ENCODE results near the gene PSD.
"Not testable (repeated sequence)": the region's sequence is repeated elsewhere in the genome, so short reads cannot be mapped to it uniquely, and the experiment has no call there.

PSD gene

GRCh38 chr10:102418622-102419268 is at the start of gene PSD:
TSS of gene PSD (minus strand) at chr10:102418785. CDS start at chr10:102417038, 1,747 bp downstream.
- peak; percentile 81 for DNase-seq (ENCODE audit: low spot score)

- DNase-seq (ENCODE audit: low spot score): no peak
These were observed 49.4 kb upstream of the PSD start for GRCh38 chr10:102467971-102468438.

DNA sequence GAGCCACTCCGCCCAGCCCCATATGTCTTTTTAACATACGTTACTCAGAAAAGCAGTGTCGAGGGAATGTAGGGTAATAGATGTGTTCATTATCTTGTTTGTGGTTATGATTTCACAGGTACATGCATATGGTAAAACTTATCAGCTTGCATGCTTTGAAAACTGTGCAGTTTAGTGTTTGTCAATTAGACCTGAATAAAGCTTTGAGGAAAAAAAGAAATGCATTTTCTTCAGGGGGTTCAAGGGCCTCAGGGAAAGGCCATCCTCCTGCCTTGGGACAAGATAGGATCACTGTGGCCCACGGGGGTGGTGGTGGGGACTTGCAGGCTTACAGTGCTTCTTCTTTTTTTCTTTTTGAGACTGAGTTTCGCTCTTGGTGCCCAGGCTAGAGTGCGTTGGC is 48.7 kb upstream of the PSD start:
- no peak for DNase-seq (ENCODE audit: low spot score)

DNA sequence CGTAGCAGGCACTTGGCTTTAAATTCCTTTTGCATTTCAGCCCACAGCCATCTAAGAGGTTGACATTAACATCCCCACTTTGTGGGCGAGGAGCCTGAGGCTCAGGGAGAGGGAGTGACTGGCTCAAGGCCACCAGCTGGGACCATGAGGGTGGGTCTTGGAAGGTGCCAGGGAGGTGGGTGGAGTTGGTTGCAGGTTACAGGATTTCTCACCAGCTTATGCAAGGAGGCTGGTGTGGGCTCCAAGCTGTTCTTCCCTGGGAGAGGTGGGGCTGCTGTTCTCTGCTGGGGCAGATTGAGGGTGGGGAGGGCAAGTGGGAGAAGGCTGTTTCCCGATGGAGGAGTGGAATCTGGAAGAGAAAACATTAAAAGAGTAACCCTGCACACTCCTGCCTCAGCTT is 46.9 kb upstream of the PSD start:
- DNase-seq (ENCODE audit: low spot score): no peak

- no peak for DNase-seq (ENCODE audit: low spot score)
These were observed 45.4 kb upstream of the PSD start for GRCh38 chr10:102463983-102464382.

DNA sequence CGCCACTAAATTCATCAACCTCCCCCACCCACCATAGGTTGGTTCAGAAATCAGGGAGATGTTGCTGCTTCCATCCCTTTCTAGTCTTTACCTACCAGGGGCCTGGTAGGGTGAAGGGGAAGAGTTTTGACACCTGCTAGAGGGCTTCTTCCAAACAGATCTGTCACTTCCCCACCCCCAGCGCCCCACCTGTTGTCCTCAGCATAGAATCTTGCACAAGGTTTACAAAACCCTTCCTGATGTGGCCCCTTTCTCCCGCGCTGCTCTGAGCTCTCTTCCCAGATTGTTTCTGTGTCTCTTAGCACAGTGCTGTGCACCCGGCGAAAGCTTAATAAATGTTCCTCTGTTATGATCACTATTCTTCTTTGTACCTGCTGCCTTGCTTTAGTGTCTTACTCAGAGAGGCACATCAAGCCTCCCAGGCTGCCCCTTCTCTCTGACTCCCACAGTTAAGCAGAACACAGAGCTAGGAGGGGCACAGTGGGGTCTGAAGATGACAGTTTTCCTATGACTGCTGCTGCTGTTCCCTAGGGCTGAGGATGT is 44.0 kb upstream of the PSD start:
- no peak for DNase-seq (ENCODE audit: low spot score)

DNA sequence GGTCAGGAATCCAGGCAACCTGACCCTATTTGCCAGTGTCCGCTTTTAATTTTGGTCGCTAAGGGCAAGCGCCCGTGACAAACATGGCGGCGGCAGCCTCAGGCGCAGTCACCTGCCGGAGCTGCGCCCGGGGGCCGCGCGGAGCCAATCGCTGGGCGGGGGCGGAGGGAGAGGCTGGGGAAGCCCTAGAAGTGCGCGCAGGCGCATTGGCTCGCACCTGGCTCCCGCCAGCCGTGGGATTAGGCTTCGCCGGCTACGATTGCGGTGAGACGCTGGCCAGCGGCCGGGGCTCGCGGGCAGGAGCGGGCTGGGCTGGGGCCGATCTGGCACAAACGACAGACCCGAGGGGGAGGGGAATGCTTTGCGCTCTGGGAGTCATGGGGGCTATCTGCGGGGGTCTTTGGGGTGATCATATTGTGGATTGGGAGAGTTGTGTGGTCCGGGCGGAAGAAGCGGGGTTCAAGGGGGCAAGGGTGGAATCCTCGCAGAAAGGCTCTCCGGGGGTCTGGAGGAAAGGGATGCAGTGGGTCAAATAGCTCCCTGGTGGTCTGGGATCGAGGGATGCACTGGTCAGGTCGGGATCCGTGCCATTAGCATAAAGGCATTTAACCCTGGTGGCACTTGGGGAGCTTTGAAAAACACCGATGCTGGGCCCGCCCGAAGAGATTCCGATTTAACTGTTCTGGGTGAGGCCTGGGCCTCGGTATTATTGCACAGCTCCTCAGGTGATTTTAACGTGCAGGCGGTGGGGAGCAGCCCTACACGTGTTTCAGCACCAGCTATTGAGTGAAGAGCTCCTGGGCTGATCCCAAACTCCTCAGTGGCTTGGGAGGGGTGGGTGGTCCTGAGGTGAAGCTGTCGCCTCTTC is 42.8 kb upstream of the PSD start:
- DNase-seq (ENCODE audit: low spot score): peak; percentile 96

- no peak for DNase-seq (ENCODE audit: low spot score)
These were observed 42.2 kb upstream of the PSD start for GRCh38 chr10:102460836-102461186.

DNA sequence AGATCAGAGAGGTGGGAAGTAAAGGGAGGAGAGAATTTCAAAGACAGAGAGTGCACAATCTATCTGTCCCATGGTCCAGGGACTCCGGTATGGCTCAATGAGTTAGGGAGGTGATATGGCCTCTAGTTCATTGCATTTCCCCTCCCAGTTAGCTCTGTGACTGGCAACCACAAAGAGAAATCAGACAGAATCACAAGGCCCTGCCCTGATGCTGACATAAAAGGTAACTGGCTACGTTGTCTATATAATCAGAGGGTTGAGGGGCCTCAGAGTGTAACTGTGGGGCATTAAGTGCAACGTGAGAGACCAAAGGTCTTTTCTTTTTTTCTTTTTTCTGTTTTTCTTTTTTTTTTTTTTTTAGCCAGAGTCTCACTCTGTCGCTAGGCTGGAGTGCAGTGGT is 40.1 kb upstream of the PSD start:
- no peak for DNase-seq (ENCODE audit: low spot score)

- no peak for DNase-seq (ENCODE audit: low spot score)
These were observed 39.1 kb upstream of the PSD start for GRCh38 chr10:102457591-102458150.

DNA sequence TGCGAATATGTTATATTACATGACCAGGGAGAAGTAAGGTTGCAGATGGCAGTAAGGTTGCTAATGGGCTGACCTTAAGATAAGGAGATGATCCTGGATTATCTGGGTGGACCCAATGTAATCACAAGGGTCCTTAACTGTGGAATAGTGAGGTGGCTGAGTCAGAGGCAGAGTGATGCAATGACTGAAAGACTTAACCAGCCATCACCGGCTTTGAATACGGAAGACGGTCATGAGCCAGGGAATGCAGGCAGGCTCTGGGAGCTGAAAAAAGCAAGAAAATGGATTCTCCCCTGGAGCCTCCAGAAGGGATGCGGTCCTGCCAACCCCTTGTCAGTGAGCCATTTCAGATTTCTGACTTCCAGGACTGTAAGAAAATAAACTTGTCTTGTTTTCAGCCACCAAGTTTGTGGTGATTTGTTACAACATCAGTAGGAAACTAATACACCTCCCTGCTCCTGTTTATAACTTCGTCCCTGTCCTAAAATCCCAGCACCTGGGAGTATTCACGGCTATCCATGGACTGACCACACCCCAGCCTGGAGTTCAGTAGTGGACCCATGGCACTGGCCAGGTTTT is 37.4 kb upstream of the PSD start:
- DNase-seq (ENCODE audit: low spot score): no peak

- not testable (repeated sequence) for DNase-seq (ENCODE audit: low spot score)
These were observed 36.3 kb upstream of the PSD start for GRCh38 chr10:102454662-102455487.

GRCh38 chr10:102453502-102453901 is 34.9 kb upstream of the PSD start:
- no peak for DNase-seq (ENCODE audit: low spot score)

- no peak for DNase-seq (ENCODE audit: low spot score)
These were observed 34.2 kb upstream of the PSD start for GRCh38 chr10:102452672-102453340.

DNA sequence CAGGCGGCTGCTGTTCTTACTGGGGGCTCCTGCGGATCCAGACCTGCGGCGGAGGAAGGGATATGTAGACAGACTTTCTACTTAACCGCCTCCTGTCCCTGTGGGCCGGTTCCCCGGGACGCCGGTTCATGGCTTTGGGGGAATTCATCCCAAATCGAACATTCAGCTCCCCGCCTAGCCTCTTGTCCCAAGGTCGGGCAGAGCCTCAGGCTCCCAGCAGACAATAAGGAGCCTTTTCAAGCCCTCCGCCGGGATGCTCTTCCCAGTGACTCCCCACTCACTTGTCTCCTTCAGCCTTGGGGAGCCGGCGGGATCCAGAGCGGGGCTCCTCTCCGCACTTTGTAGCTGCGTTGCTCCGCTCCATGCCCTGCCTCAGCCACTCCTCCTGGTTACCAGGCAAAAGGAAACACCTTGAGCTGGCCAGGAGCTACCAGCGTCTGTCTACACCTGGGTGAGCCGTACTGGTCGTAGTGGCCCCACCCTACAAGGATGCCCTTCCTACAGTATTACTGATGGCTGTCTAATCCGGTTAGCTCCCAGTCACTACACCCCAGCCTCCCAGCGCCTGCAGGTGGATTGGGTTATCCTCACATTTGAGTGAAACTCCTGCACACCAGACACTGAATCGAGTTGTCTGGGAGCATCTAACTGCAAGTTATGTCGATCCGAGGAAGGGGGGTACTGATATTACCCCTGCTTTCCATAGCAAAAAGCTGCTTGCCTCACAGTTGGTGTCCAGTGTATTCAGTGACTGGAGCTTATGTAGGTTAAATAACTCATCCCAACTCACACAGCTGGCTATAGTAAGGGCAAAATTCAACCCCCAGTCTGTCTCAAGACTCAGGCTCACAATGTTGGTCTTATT is 32.8 kb upstream of the PSD start, which contains the start of gene C10orf95:
C10orf95 (minus strand) TSS at position 439 of the 865 bp plus-strand sequence. CDS start 450 bp downstream, outside the sequence.
- no peak for DNase-seq (ENCODE audit: low spot score)

- DNase-seq (ENCODE audit: low spot score): peak; percentile 80
These were observed 32.0 kb upstream of the PSD start for GRCh38 chr10:102450374-102451104.

DNA sequence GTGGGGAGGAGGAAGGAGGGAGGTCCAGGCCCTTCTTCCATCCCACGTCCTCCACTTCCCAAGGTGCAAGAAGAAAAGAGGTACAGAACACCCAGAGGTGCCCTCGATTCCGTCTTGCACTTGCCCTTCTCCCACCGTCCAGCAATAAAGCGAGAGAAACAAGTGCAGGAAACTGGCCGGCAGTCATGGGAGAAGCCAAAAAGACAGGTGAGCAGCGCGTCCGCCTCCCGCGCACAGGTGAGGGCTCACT is 31.5 kb upstream of the PSD start:
- DNase-seq (ENCODE audit: low spot score): no peak

- peak; percentile 67 for DNase-seq (ENCODE audit: low spot score)
These were observed 30.9 kb upstream of the PSD start for GRCh38 chr10:102449321-102450123.

DNA sequence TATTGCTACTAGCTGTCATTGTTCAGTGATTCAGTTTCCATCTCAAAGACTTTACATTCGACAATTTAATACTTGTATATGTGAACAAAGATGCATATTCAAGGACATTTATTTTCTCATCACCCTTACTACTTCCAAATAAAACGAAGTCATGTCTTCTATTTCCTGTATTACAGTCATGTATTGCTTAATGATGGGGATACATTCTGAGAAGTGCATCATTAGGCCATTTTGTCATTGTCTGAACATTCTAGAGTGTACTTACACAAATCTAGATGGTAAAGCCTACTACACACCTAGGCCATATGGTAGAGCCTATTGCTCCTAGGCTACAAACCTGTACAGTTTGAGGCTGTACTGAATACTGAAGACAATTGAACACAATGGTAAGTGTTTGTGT is 26.3 kb upstream of the PSD start:
- DNase-seq (ENCODE audit: low spot score): no peak

Measured in ecto neural progenitor cell (in vitro differentiated cells).